HG03457 (cell line): ENCODE measurements around the gene PSAPL1.
"Not testable (repeated sequence)": the region's sequence is repeated elsewhere in the genome, so short reads cannot be mapped to it uniquely, and the experiment has no call there.

ENCODE experiments used
- ATAC-seq: cut with Tn5 transposase; IDR thresholded peaks from one replicate; pipeline ENCODE4 v1.9.1; 2021; ENCODE audit warnings: moderate number of reproducible peaks; ENCODE audit not compliant: unreplicated experiment

The PSAPL1 gene

DNA sequence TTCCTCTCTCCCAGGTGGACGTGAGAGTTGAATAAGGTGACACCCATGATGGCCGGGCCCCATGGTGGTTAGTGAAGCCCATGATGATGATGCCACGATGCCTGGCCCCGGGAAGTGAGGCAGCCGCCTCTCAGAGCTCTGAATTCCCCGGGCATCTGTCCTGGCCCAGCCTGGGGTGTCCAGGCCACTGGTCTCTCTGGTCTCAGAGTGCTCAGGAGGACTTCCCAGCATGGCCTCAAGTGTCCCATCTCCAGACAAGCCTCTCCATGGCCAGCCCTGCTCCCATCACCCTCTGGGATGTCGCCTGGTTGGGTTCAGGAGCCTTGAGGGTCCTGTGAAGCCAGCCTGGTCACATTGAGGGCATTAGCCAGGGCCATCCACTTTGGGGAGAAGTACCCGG is 24.7 kb upstream of the PSAPL1 start:
- no peak for ATAC-seq

DNA sequence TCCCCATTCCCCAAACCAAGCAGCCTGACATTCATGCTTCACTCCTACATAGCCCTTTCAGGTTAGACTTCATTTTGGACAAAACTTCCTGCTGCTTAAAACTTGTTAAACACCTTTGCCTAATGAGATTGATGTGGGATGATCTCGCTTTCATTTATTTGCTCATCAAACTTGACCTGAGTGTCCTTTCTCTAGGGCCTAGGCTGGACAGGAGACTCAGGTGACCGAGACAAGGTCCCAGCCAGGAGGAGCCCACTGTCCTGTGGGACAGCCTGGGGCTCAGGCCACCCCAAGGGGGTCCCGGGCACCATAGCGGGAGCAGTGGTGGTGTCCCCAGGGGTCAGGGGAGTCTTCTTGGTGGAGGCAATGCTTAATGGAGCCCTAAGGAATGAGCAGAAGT is 23.7 kb upstream of the PSAPL1 start:
- ATAC-seq, result no peak

- no peak for ATAC-seq
Observed at GRCh38 chr4:7458066-7458425, 23.3 kb upstream of the PSAPL1 start.

DNA sequence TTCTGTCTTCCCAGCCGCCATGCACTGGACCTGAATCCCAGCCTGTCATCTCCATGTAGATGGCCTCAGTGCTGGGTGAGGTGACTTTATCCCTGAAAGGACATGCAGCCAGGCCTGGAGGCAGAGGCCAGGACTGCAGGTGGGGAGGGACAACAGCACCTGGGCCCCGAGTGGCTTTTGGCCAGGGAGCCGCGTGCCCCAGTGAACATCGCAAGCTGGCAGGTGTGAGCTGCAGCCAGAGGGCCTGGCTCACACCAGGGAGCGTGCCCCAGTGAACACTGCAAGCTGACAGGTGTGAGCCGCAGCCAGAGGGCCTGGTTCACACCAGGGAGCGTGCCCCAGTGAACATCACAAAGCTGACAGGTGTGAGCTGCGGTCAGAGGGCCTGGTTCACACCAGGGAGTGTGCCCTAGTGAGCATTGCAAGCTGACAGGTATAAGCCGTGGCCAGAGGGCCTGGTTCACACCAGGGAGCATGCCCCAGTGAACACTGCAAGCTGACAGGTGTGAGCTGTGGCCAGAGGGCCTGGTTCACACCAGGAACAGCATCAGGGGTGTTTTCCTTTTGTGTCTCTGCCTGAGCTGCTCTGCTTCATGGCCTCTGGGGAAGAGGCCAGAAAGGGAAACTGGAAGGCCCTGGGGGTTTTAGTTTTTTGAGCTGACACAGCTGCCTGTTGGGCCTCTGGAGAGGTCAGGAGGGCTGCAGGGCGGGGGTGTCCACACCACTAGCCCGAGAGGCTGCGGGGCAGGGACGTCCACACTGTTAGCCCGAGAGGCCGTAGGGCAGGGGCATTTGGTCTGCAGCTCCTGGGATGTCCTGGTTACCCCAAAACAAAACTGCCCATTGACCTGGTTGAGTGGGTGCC is 22.7 kb upstream of the PSAPL1 start:
- no peak for ATAC-seq

GRCh38 chr4:7452802-7453201 is 18.1 kb upstream of the PSAPL1 start:
- not testable (repeated sequence) for ATAC-seq

- ATAC-seq, result no peak
Observed at GRCh38 chr4:7451800-7452199, 17.1 kb upstream of the PSAPL1 start.

DNA sequence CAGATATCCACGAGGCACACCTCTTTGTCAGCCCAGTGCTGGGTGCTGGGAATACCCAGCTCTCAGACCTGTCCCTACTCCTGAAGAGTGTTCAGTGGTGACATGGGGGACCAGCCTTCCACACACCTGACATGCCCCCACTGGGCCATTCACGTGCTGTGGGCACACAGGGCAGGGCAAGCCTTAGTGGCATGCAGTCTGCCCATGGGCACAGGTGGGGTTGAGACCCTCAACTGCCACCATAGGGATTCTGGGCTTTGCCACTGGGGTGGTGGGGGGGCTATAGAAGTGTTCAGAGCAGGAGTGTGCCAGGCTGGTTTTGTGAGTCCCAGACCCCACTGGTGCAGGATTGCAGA is 16.7 kb upstream of the PSAPL1 start:
- ATAC-seq, result no peak

DNA sequence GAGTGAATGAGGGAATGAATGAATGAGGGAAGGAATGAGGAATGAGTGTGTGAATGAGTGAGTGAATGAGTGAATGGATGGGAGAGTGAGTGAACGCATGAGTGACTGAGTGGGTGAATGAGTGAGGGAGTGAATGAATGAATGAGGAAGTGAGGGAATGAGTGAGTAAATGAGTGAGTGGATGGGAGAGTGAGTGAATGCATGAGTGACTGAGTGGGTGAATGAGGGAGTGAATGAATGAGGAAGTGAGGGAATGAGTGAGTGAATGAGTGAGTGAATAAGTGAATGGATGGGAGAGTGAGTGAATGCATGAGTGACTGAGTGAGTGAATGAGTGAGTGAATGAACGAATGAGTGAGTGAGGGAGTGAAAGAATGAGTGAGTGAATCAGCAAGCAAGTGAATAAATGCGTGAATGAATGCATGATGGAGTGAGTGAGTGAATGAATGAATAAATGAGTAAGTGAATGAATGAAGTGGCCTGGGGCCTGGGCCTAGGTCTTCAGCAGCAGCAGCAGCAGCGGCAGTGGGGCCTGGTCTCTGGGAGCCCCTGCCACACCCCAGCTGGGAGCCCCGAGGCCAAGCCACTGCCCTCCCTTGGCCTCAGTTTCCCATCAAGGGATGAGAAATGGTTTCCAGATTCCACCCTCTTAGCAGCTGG is 16.2 kb upstream of the PSAPL1 start:
- no peak for ATAC-seq

- no peak for ATAC-seq
Observed at GRCh38 chr4:7448036-7448435, 13.3 kb upstream of the PSAPL1 start.

- no peak for ATAC-seq
Observed at GRCh38 chr4:7447236-7447635, 12.5 kb upstream of the PSAPL1 start.

- no peak for ATAC-seq
Observed at GRCh38 chr4:7444731-7445130, 10.0 kb upstream of the PSAPL1 start.

DNA sequence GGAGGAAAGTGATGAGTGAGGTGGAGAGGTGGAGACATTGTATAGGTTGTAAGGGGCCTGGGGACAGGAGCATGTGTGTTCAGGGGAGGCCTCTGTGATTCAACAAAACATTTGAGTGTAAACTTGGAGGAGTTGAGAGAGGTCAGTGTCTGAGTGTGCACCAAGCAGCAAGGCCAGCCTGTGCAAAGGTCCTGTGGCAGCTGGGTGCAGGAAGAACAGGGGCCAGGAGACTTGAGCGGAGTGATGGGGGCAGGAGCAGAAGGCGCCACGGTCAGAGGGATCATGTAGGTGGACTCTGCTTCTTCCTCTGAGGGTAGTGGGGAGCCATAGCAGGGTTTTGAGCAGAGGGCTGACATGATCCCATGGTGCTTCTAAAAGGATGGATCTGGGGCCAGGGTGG is 9.6 kb upstream of the PSAPL1 start:
- ATAC-seq, result no peak

GRCh38 chr4:7442574-7443162 is 7.9 kb upstream of the PSAPL1 start:
- ATAC-seq, result no peak

GRCh38 chr4:7441201-7441600 is 6.5 kb upstream of the PSAPL1 start:
- ATAC-seq, result no peak

DNA sequence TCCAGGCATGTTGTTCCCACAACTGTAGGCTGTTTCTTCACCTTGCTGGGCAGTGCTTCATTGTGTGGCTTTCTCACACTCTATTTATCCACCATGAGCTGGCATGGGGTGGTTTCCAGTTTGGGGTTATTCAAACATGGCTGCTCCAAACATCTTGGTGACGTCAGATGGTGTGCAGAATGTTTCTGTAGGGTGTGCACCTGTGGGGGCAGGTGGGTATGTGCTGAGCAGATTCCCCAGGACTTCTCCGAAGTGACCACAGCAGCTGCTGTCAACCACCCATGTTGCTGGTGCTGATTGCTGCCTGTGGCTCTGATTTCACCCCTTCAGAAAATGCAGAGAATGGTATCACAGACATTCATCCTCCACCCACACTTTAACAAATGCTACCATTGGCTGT is 5.0 kb upstream of the PSAPL1 start:
- ATAC-seq, result no peak

- ATAC-seq, result no peak
Observed at GRCh38 chr4:7436256-7436655, 1.5 kb upstream of the PSAPL1 start.

GRCh38 chr4:7435471-7436061 is 836 bp upstream of the PSAPL1 start:
- ATAC-seq, result no peak

DNA sequence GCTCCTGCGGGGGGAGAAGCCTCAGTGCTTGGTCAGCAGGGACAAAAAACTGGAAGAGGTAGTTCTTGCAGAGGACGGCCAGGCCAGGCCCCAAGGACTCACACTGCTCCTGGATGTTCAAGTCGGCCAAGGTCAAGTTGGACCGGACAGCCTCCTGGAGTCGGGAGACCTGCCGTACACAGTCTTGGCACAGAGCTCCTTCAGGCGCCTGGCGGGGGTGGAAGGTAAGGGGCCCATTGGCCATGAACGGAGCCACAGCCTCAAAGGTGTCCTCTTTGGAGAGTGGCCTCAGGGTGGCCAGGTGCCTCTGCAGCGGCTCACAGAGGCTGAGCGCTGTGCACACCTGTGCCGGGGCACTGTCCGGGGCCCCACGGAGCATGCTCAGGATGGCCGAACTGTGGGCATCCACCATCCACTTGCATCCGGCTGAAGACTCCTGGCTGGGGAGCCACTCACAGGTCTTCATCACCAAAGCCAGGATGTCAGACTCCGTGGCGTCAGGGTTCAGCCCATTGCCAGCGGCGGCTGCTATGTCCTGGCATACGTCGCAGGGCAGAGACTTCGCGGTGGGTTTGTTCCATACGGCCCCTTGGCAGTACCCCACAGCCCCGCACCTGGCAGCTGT is 477 bp downstream of the PSAPL1 start:
- no peak for ATAC-seq

GRCh38 chr4:7433376-7434140 is 1.2 kb downstream of the PSAPL1 start:
- no peak for ATAC-seq

DNA sequence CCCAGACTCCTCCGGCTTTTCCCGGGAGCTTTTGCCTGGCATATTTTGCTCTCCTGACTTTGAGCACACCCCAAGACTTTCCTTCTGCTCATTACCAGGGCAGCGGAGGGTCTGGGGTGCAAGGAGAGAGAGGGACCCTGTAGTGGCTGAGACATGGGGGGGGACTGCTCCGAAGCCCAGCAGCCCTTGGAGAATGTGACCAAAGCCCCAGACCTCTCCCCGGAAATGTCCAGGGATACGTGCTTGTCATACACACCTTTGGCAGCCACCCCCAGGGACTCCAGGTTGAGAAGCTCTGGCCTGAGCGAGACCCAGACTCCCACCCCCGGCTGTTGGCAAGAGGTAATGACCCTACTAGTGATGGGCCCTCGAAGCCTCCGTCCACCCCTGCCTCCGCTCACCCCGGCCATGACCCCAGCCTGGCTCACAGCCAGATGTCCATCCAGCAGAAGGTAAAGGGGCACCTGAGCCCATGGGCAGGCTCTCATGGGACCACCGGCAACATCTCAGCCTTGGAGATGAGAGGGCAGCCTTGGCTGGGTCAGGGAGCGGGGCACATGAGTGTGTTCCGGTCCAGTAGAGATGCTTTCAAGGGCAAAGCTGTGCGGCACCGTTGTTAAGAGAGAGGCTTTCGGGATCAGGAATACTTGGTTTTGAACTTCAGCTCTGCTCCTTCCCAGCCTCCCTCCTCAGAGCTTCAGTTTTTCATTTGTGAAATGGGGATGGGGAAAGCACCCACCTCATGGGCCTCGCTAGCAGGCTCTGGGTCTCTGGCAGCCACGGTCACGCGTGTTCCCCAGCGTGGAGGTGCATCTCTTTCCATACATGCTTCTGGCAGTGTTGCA is 2.0 kb downstream of the PSAPL1 start:
- ATAC-seq, result no peak
